Measurements from ENCODE around the gene TAMALIN. TPM values are rescaled to one million over a fixed set of nuclear protein-coding genes. Genes with fewer than 3 reads are reported as not detected.

Gene TAMALIN
- polyA plus RNA-seq, 3 donors, result 0.63 to 118 (median 1.6) TPM

GRCh38 chr12:52055731-52056711 is 49.3 kb downstream of the TAMALIN start:
- Histone ChIP-seq H3K9ac (ENCODE audit: insufficient read depth, low read length, poor library complexity, severe bottlenecking) (no peak overlapping the region), H2AFZ (ENCODE audit: insufficient read depth, low read depth, low read length, poor library complexity, severe bottlenecking) (no peak overlapping the region), H3K4me3 (replicated peaks in 1 of 3; ENCODE audit: low read depth in 2 of 3, low read length in 3 of 3) (no peak overlapping the region), H3K27ac (ENCODE audit: low read depth in 1 of 2, low read length in 2 of 2) (no peak overlapping the region), H3K36me3 (replicated peaks in 1 of 2; ENCODE audit: control insufficient read depth in 1 of 2, insufficient read depth in 2 of 2, low read length in 2 of 2) (peaks cover 0 to 20% of the 10 kb centered on the region in 2 donors), H3K4me2 (replicated peaks; ENCODE audit: extremely low read depth, low read length, poor library complexity, severe bottlenecking) (no peak overlapping the region), H3K79me2 (ENCODE audit: insufficient read depth, low read length) (no peaks in the 10 kb centered on the region), H3K4me1 (ENCODE audit: control insufficient read depth in 1 of 2, insufficient read depth in 2 of 2, low read length in 2 of 2) (peaks cover 12 to 26% of the 10 kb centered on the region in 2 donors), H3K27me3 (ENCODE audit: control insufficient read depth in 2 of 2, insufficient read depth in 2 of 2, low read length in 2 of 2) (peaks cover 0 to 16% of the 10 kb centered on the region in 2 donors), H3K9me3 (replicated peaks in 1 of 2; ENCODE audit: control insufficient read depth in 1 of 2, insufficient read depth in 1 of 2, low read length in 2 of 2) (no peaks in the 10 kb centered on the region), H4K20me1 (ENCODE audit: insufficient read depth, low read length) (peaks cover 73% of the 10 kb centered on the region)
- no peak overlapping the region for H3K4me3 Mint-ChIP-seq
- peaks cover 15 to 38% of the 10 kb centered on the region in 2 donors for H3K36me3 Mint-ChIP-seq
- intact Hi-C loops (cut with micrococcal nuclease), result no loop called here
- peaks cover 9% of the 10 kb centered on the region for H3K4me1 Mint-ChIP-seq
- TF ChIP-seq CTCF (IDR thresholded peaks at IDR 0.05), result no peak
- no peak for DNase-seq
- 94% methylated on average over 9 of the region's 27 CpGs for WGBS (ENCODE audit: insufficient coverage)
- H3K9me3 Mint-ChIP-seq, result peaks cover 0 to 14% (median 2%) of the 10 kb centered on the region in 7 donors
- H3K27me3 Mint-ChIP-seq (ENCODE audit: low read depth in 3 of 3), result peaks cover 22 to 24% (median 22%) of the 10 kb centered on the region in 3 donors
- peak overlapping the region in 3 of 7 donors; percentile 17 to 74 (median 35) for H3K27ac Mint-ChIP-seq

- peaks cover 0 to 6% (median 1%) of the 10 kb centered on the region in 7 donors for H3K9me3 Mint-ChIP-seq
- H3K36me3 ChIP-seq (replicated peaks in 1 of 2; ENCODE audit: control insufficient read depth in 1 of 2, insufficient read depth in 2 of 2, low read length in 2 of 2), result peaks cover 0 to 20% of the 10 kb centered on the region in 2 donors
Observed at GRCh38 chr12:52056801-52057637, 50.3 kb downstream of the TAMALIN start.

More at GRCh38 chr12:52056801-52057637, 50.3 kb downstream of the TAMALIN start:
- H3K27ac ChIP-seq (ENCODE audit: low read depth in 1 of 2, low read length in 2 of 2), result no peak overlapping the region
- Mint-ChIP-seq H3K27me3 (ENCODE audit: low read depth in 3 of 3) (peaks cover 14 to 15% (median 14%) of the 10 kb centered on the region in 3 donors), H3K4me3 (peak overlapping the region in 1 of 2 donors; percentile 26), H3K4me1 (peaks cover 8% of the 10 kb centered on the region), H3K36me3 (peaks cover 14 to 33% of the 10 kb centered on the region in 2 donors), H3K27ac (peak overlapping the region in 2 of 7 donors; percentile 52 to 74)
- H3K4me3 ChIP-seq (replicated peaks in 1 of 3; ENCODE audit: low read depth in 2 of 3, low read length in 3 of 3), result no peak overlapping the region
- H3K9ac ChIP-seq (ENCODE audit: insufficient read depth, low read length, poor library complexity, severe bottlenecking), result no peak overlapping the region
- no peak for DNase-seq
- peaks cover 5 to 19% of the 10 kb centered on the region in 2 donors for H3K4me1 ChIP-seq (ENCODE audit: control insufficient read depth in 1 of 2, insufficient read depth in 2 of 2, low read length in 2 of 2)
- H3K9me3 ChIP-seq (replicated peaks in 1 of 2; ENCODE audit: control insufficient read depth in 1 of 2, insufficient read depth in 1 of 2, low read length in 2 of 2), result no peaks in the 10 kb centered on the region
- 97% methylated on average over 23 of the region's 23 CpGs for WGBS (ENCODE audit: insufficient coverage)
- no peak overlapping the region for H2AFZ ChIP-seq (ENCODE audit: insufficient read depth, low read depth, low read length, poor library complexity, severe bottlenecking)
- H3K79me2 ChIP-seq (ENCODE audit: insufficient read depth, low read length), result no peaks in the 10 kb centered on the region
- H3K27me3 ChIP-seq (ENCODE audit: control insufficient read depth in 2 of 2, insufficient read depth in 2 of 2, low read length in 2 of 2), result peaks cover 0 to 8% of the 10 kb centered on the region in 2 donors
- H4K20me1 ChIP-seq (ENCODE audit: insufficient read depth, low read length), result peaks cover 67% of the 10 kb centered on the region
- H3K4me2 ChIP-seq (replicated peaks; ENCODE audit: extremely low read depth, low read length, poor library complexity, severe bottlenecking), result no peak overlapping the region
- intact Hi-C loops (cut with micrococcal nuclease), result no loop called here
- TF ChIP-seq CTCF (IDR thresholded peaks at IDR 0.05), result no peak
